Heart left ventricle (tissue), 16 donors: ENCODE data around the gene ZNF444. TPM values are rescaled to one million over a fixed set of nuclear protein-coding genes. Genes with fewer than 3 reads are reported as not detected.
"Not testable (repeated sequence)": the region's sequence is repeated elsewhere in the genome, so short reads cannot be mapped to it uniquely, and the experiment has no call there.

ENCODE experiments used
- ATAC-seq, 4 donors: fragments of 200-7000 bp; cut with Tn5 transposase; one replicate each; pipeline ENCODE4 v1.9.1; 2020 to 2022; ENCODE audit warnings: moderate library complexity in 4 of 4, mild to moderate bottlenecking in 3 of 4, moderate number of reproducible peaks in 1 of 4
- DNase-seq, 5 donors: peaks; one replicate each; pipeline ENCODE4 v3.0.0-alpha.2; 2020
- H3K27ac ChIP-seq, 12 donors: fragments of 200-600 bp; sonication (generic) in 4 of 12; one replicate each; pipeline versions ENCODE4 v1.5.0 to v1.8.0; 2016 to 2022; ENCODE audit warnings: mild to moderate bottlenecking in 2 of 12
- H3K27me3 ChIP-seq, 9 donors: fragments of 200-600 bp; sonication (generic) in 2 of 9; one replicate each; pipeline versions ENCODE4 v1.5.1 to v1.8.0; 2016 to 2022; ENCODE audit warnings: mild to moderate bottlenecking in 3 of 9
- H3K36me3 ChIP-seq, 9 donors: fragments of 200-600 bp; sonication (generic) in 2 of 9; one replicate each; pipeline versions ENCODE4 v1.5.0 to v1.8.0; 2018 to 2022; ENCODE audit warnings: mild to moderate bottlenecking in 2 of 9
- H3K4me1 ChIP-seq, 12 donors: fragments of 200-600 bp; sonication (generic) in 4 of 12; one replicate each; pipeline versions ENCODE4 v1.5.0 to v1.8.0; 2016 to 2022; ENCODE audit warnings: mild to moderate bottlenecking in 3 of 12
- H3K4me3 ChIP-seq, 12 donors: fragments of 200-600 bp; sonication (generic) in 4 of 12; one replicate each; pipeline versions ENCODE4 v1.5.0 to v1.8.0; 2017 to 2022; ENCODE audit warnings: mild to moderate bottlenecking in 9 of 12, moderate library complexity in 4 of 12
- H3K9me3 ChIP-seq, 12 donors: fragments of 200-600 bp; sonication (generic) in 4 of 12; one replicate each; pipeline versions ENCODE4 v1.5.0 to v1.8.0; 2016 to 2022; ENCODE audit warnings: mild to moderate bottlenecking in 1 of 12
- POLR2A ChIP-seq, 2 donors: fragments of 450-650 bp; IDR thresholded peaks; one replicate each; pipeline ENCODE4 v1.6.1; 2017; ENCODE audit warnings: antibody characterized with exemption in 2 of 2, mild to moderate bottlenecking in 2 of 2, moderate library complexity in 2 of 2
- WGBS, 4 donors: extraction: QIAGEN DNeasy Blood & Tissue Kit in 2 of 4; methylation state at CpG; one replicate each; pipeline versions ENCODE4 v1.1.5 to v1.1.7; 2013 to 2018; 5-methylcytosine and 5-hydroxymethylcytosine counted together
- intact Hi-C, 10 donors: fragments of 100-400 bp; cut with DNase I; formaldehyde crosslinking; loops; one replicate each; pipeline versions ENCODE4 v1.11.1 to v1.14.2; 2022
- polyA plus RNA-seq, 2 donors: library from polyadenylated mRNA; stranded (reverse); fragments of 200-250 nt; gene quantifications; one replicate each; pipeline ENCODE4 v1.2.3, GENCODE V29; 2013
- total RNA-seq, 9 donors: library from RNA; depleted of rRNA in 2 of 9; stranded (reverse); fragments of >200 nt in 2 of 9; fragmentation: NEBNext Ultra II Directional in 3 of 9; extraction: Animal tissue kit (Norgen Biotek cat#: 25700) in 3 of 9; gene quantifications; one replicate each; pipeline versions ENCODE4 v1.1.0 to v1.2.4, GENCODE V29; 2016 to 2023
- TF ChIP-seq, protein P1 (sequence below), 12 donors: fragments of 200-600 bp; sonication (generic) in 4 of 12; IDR thresholded peaks; one replicate each; pipeline versions ENCODE4 v1.5.0 to v1.8.0; 2018 to 2022; ENCODE audit warnings: antibody characterized with exemption in 12 of 12, mild to moderate bottlenecking in 5 of 12
- donor health status: ischemic (EF 13 %, LVEDD 7.1; RV severe dilation, severe dysfunction).
- donor health status: healthy with polysubstance abuse.
- donor health status: DM: no; HTN: yes; CAD: no.
- donor health status: DM: no; HTN: no; CAD: no.
- donor health status: ischemic (EF 25% LVEDD 6.9; RV normal size, moderate dysfunction).
- donor health status: ischemic (EF 25% LVEDD 5.7; RV mildly dilated, moderate dysfunction).
- donor health status: healthy.
- donor health status: DM: yes; HTN: yes; CAD: no.
- donor health status: ischemic (EF 35%, LVEDD 5.7; RV mildly dilated, moderate dysfunction).
- donor health status: nonischemic (EF 11% LVEDD 7.7; RV severe dilation, severe dysfunction).
- donor health status: DM: yes; HTN: yes; CAD: no.
- donor health status: PGD.
- donor health status: ischemic (EF 29% LVEDD 5.4; RV normal size, mild dysfunction).
- donor health status: nonischemic (EF 23%, LVEDD 6.1; RV moderate dilation, normal function).

ZNF444 gene
- total and polyA plus RNA-seq, 11 donors, result 14.8 to 35.8 (median 20.1) TPM

DNA sequence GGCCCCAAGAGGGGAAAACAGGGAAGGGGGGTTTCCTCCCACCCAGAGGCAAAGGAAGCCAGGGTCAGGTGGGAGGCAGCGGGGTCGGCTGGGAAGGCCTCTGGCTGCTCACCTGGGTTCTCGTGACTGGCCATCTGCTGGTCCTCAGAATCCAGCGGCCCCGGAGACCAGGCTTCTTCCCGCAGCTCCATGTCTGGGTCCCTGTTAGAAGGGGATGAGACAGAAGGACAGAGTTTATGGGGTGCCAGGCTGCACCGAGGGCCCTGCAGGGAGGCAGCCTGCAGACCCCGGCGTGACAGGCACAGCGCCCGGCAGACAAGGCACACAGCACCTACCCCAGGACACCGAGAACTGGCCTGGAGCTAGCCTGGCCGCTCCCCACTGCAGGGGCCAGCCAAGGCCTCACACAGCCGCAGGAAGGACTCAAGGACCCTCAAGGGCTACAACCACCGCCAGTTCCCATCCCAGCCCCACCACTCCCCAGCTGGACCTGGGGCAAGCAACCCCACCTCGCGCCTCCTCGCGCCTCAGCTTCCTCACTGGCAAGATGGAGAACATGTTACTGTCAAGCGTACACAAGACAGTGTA lies 38.0 kb upstream of the ZNF444 start:
- TF ChIP-seq, protein P1, sequence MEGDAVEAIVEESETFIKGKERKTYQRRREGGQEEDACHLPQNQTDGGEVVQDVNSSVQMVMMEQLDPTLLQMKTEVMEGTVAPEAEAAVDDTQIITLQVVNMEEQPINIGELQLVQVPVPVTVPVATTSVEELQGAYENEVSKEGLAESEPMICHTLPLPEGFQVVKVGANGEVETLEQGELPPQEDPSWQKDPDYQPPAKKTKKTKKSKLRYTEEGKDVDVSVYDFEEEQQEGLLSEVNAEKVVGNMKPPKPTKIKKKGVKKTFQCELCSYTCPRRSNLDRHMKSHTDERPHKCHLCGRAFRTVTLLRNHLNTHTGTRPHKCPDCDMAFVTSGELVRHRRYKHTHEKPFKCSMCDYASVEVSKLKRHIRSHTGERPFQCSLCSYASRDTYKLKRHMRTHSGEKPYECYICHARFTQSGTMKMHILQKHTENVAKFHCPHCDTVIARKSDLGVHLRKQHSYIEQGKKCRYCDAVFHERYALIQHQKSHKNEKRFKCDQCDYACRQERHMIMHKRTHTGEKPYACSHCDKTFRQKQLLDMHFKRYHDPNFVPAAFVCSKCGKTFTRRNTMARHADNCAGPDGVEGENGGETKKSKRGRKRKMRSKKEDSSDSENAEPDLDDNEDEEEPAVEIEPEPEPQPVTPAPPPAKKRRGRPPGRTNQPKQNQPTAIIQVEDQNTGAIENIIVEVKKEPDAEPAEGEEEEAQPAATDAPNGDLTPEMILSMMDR (IDR thresholded peaks at IDR 0.05), result no peak
- TF ChIP-seq POLR2A (IDR thresholded peaks at IDR 0.05), result no peak
- Histone ChIP-seq H3K27ac (no peak overlapping the region), H3K4me1 (peaks cover 0 to 31% (median 16%) of the 10 kb centered on the region in 12 donors), H3K9me3 (no peaks in the 10 kb centered on the region), H3K36me3 (peaks cover 0 to 46% (median 23%) of the 10 kb centered on the region in 9 donors), H3K27me3 (no peaks in the 10 kb centered on the region), H3K4me3 (no peak overlapping the region)
- intact Hi-C loops, result loop anchor here in 1 of 10 donors (5.0 kb wide), 1 partner anchor 34 kb away; no protein-coding TSS in a partner anchor
- ATAC-seq (no peak), DNase-seq (no peak)
- 73 to 83% (median 80%) methylated on average over 11 to 20 of the region's 20 CpGs for WGBS, 4 donors

DNA sequence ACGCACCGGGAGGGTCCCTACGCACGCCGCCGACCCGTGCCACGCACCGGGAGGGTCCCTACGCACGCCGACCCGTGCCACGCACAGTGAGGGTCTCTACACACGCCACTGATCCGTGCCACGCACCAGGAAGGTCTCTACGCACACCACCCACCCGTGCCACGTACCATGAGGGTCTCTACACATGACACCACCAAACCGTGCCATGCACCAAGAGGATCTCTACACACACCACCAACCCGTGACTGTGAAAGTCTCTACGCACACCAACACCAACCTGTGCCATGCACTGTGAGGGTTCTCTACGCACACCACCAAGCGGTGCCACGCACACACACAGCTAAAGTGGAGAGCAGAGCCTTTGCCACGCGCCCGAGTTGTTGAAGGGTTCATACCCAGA lies 36.7 kb upstream of the ZNF444 start:
- Histone ChIP-seq H3K27me3 (no peaks in the 10 kb centered on the region), H3K9me3 (no peaks in the 10 kb centered on the region), H3K36me3 (peaks cover 0 to 39% (median 23%) of the 10 kb centered on the region in 9 donors), H3K27ac (peak overlapping the region in 2 of 12 donors; percentile 18 to 84), H3K4me1 (peaks cover 11 to 43% (median 28%) of the 10 kb centered on the region in 12 donors), H3K4me3 (no peak overlapping the region)
- TF ChIP-seq, protein P1 (IDR thresholded peaks at IDR 0.05), result no peak
- no peak for TF ChIP-seq POLR2A (IDR thresholded peaks at IDR 0.05)
- DNase-seq (no peak), ATAC-seq (no peak)
- intact Hi-C loops, result loop anchor here in 1 of 10 donors (5.0 kb wide), 1 partner anchor 33 kb away; no protein-coding TSS in a partner anchor
- WGBS, 4 donors, result 95 to 98% (median 96%) methylated on average over 14 to 29 of the region's 29 CpGs

DNA sequence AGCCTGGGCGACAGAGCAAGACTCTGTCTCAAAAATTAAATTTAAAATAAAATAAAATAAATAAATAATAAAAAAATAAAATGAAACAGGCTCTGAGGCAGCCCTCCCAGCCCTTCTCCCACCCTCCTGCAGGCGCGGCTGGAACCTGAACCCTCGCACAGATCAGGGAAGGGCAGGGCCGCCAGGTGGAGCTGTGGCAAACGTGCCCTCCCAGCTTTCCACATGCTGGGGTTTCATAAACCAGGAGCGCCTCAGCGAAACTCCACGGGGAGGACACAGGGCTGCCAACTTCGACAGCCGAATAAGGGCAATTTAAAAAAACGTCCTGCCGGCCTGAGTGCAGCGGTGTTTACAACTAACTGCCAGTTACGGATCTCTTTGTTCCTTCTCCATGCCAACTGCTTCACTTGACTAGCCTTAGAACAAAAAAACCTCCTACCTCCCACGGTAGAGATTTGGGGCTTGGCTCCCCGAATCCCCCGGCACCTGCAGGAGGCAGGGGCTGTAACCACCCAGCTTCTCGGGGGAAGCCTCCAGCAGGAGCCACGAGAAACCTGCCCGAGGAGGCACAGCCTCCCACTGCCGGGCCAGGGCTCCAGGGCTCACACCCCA lies 35.9 kb upstream of the ZNF444 start:
- H3K27ac ChIP-seq, result peak overlapping the region in 5 of 12 donors; percentile 18 to 84 (median 37)
- no peak for TF ChIP-seq POLR2A (IDR thresholded peaks at IDR 0.05)
- TF ChIP-seq, protein P1 (IDR thresholded peaks at IDR 0.05), result peak; percentile 40 to 78 (median 65)
- peaks cover 14 to 51% (median 36%) of the 10 kb centered on the region in 12 donors for H3K4me1 ChIP-seq
- ATAC-seq, result peak; percentile 67 to 84 (median 74)
- 33 to 48% (median 36%) methylated on average over 18 to 22 of the region's 22 CpGs for WGBS, 4 donors
- intact Hi-C loops, result loop anchor here in 1 of 10 donors (5.0 kb wide), 1 partner anchor 37 kb away; the partner anchor contains the start of gene ZNF444
- peak in 4 of 5 donors; percentile 56 to 77 (median 66) for DNase-seq
- no peaks in the 10 kb centered on the region for H3K27me3 ChIP-seq
- no peaks in the 10 kb centered on the region for H3K9me3 ChIP-seq
- H3K4me3 ChIP-seq, result peak overlapping the region in 2 of 12 donors; percentile 15 to 16
- H3K36me3 ChIP-seq, result peaks cover 0 to 33% (median 19%) of the 10 kb centered on the region in 9 donors

DNA sequence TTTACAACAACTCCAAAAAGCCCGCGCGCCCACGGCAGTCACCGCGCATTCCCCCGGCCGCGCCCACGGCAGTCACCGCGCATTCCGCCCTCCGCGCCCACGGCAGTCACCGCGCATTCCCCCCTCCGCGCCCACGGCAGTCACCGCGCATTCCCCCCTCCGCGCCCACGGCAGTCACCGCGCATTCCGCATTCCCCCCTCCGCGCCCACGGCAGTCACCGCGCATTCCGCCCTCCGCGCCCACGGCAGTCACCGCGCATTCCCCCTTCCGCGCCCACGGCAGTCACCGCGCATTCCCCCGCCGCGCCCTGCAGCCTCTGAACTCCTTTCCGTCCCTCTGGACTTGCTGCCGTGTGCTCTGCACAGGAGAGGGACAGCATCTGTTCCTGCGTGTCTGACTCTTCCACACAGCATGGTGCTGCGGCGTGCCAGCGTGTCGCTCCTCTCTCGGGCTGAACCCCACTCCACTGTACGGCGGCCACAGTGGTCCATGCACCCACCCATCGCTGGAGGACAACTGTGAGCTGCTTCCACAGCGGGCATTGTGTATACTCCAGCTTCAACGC lies 35.2 kb upstream of the ZNF444 start:
- Histone ChIP-seq H3K4me1 (peaks cover 21 to 58% (median 43%) of the 10 kb centered on the region in 12 donors), H3K27ac (peak overlapping the region in 1 of 12 donors; percentile 84), H3K36me3 (peaks cover 0 to 32% (median 17%) of the 10 kb centered on the region in 9 donors), H3K4me3 (peak overlapping the region in 1 of 12 donors; percentile 16)
- H3K27me3 ChIP-seq, ATAC-seq, H3K9me3 ChIP-seq: not testable (repeated sequence)
- intact Hi-C loops, result loop anchor here in 2 of 10 donors (2.0 to 5.0 kb wide), 2 partner anchors 36 to 65 kb away; partner anchors contain the start of gene ZNF444 (in 1 of the 2)
- 95 to 97% (median 96%) methylated on average over 61 of the region's 61 CpGs for WGBS, 4 donors
- peak in 1 of 5 donors; percentile 20 for DNase-seq
